ENCODE data around the gene ARG2. TPM values are rescaled to one million over a fixed set of nuclear protein-coding genes. Genes with fewer than 3 reads are reported as not detected.

Gene ARG2
- total RNA-seq, 3 donors from 2014 or later (not counting 1 experiment from before 2014, with no cell fraction given): 1.2 to 7.4 (median 1.4) TPM

GRCh38 chr14:67636361-67636919, 16.7 kb downstream of the ARG2 start:
- H3K27ac Mint-ChIP-seq: no peak overlapping the region
- 75% methylated on average over 3 of the region's 3 CpGs for WGBS (ENCODE audit: insufficient coverage)
- no peaks in the 10 kb centered on the region for H3K9me3 Mint-ChIP-seq
- Histone ChIP-seq H3K36me3 (ENCODE audit: control insufficient read depth, insufficient read depth, low read length) (no peaks in the 10 kb centered on the region), H3K4me1 (ENCODE audit: control insufficient read depth, insufficient read depth, low read length) (no peaks in the 10 kb centered on the region), H3K4me3 (ENCODE audit: low read length) (no peak overlapping the region), H3K27me3 (ENCODE audit: control insufficient read depth, insufficient read depth, low read length) (no peaks in the 10 kb centered on the region), H3K9me3 (ENCODE audit: control insufficient read depth, insufficient read depth, low read length) (no peaks in the 10 kb centered on the region), H3K27ac (ENCODE audit: low read length) (no peak overlapping the region)
- no peak overlapping the region for H3K4me3 Mint-ChIP-seq
- H3K4me1 Mint-ChIP-seq: no peaks in the 10 kb centered on the region
- no peaks in the 10 kb centered on the region for H3K36me3 Mint-ChIP-seq
- intact Hi-C loops (cut with micrococcal nuclease): no loop called here
- TF ChIP-seq CTCF (IDR thresholded peaks at IDR 0.05): no peak
- no peak for DNase-seq
- peaks cover 0 to 6% of the 10 kb centered on the region in 2 donors for H3K27me3 Mint-ChIP-seq (ENCODE audit: low read depth in 2 of 2)
- no peak for ATAC-seq

DNA sequence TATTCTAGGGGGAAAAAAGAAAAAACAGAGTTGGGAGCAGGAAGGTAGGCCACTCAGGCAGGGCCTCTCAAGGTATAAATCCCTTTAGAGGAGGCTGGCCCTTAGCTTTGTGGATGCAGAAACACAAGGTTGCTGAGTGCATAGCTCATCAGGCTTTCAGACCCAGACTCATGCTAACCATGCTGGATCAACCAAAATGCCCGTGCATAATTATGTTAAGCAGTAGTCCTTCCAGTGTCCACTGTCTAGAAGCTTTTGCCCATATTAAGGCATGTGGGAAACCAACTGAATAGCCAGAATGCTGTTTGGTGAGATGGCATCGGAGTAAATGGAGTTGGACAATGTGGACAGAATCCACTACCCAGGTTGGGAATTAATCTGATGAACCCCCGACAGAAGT, 18.9 kb downstream of the ARG2 start:
- 89% methylated on average over 3 of the region's 3 CpGs for WGBS (ENCODE audit: insufficient coverage)
- Mint-ChIP-seq H3K27ac (no peak overlapping the region), H3K9me3 (no peaks in the 10 kb centered on the region), H3K4me1 (peaks cover 0 to 5% of the 10 kb centered on the region in 2 donors), H3K4me3 (no peak overlapping the region), H3K36me3 (no peaks in the 10 kb centered on the region), H3K27me3 (ENCODE audit: low read depth in 2 of 2) (peaks cover 0 to 1% of the 10 kb centered on the region in 2 donors)
- no peak overlapping the region for H3K27ac ChIP-seq (ENCODE audit: low read length)
- no peaks in the 10 kb centered on the region for H3K4me1 ChIP-seq (ENCODE audit: control insufficient read depth, insufficient read depth, low read length)
- H3K36me3 ChIP-seq (ENCODE audit: control insufficient read depth, insufficient read depth, low read length): no peaks in the 10 kb centered on the region
- no peaks in the 10 kb centered on the region for H3K27me3 ChIP-seq (ENCODE audit: control insufficient read depth, insufficient read depth, low read length)
- no peak for TF ChIP-seq CTCF (IDR thresholded peaks at IDR 0.05)
- ATAC-seq: no peak
- intact Hi-C loops (cut with micrococcal nuclease): no loop called here
- DNase-seq: no peak
- no peak overlapping the region for H3K4me3 ChIP-seq (ENCODE audit: low read length)
- H3K9me3 ChIP-seq (ENCODE audit: control insufficient read depth, insufficient read depth, low read length): no peaks in the 10 kb centered on the region

- Histone ChIP-seq H3K4me1 (ENCODE audit: control insufficient read depth, insufficient read depth, low read length) (no peaks in the 10 kb centered on the region), H3K9me3 (ENCODE audit: control insufficient read depth, insufficient read depth, low read length) (no peaks in the 10 kb centered on the region), H3K36me3 (ENCODE audit: control insufficient read depth, insufficient read depth, low read length) (peaks cover 7% of the 10 kb centered on the region), H3K27ac (ENCODE audit: low read length) (no peak overlapping the region), H3K27me3 (ENCODE audit: control insufficient read depth, insufficient read depth, low read length) (no peaks in the 10 kb centered on the region), H3K4me3 (ENCODE audit: low read length) (no peak overlapping the region)
- H3K9me3 Mint-ChIP-seq: no peaks in the 10 kb centered on the region
- no peak overlapping the region for H3K4me3 Mint-ChIP-seq
- no peak for ATAC-seq
- no peaks in the 10 kb centered on the region for H3K27me3 Mint-ChIP-seq (ENCODE audit: low read depth in 2 of 2)
- WGBS (ENCODE audit: insufficient coverage): 90% methylated on average over 1 of the region's 1 CpG
- no peak overlapping the region for H3K27ac Mint-ChIP-seq
- no peaks in the 10 kb centered on the region for H3K36me3 Mint-ChIP-seq
- peaks cover 0 to 5% of the 10 kb centered on the region in 2 donors for H3K4me1 Mint-ChIP-seq
- TF ChIP-seq CTCF (IDR thresholded peaks at IDR 0.05): no peak
- DNase-seq: no peak
- intact Hi-C loops (cut with micrococcal nuclease): no loop called here
These were observed 21.8 kb downstream of the ARG2 start for GRCh38 chr14:67641480-67641879.

Measured in natural killer cell (primary cell).